SU-DHL-6 (cell line): ENCODE results near the gene ATAD1.

Experiments used
- EZH2phosphoT487 ChIP-seq: fragments of 200-600 bp; sonication (generic), shearing (Covaris generic); conservative IDR thresholded peaks from 2 replicates; pipeline ENCODE4 v1.6.1; 2018; ENCODE audit warnings: mild to moderate bottlenecking, antibody characterized with exemption, low read length, moderate library complexity, mixed read lengths
- TF ChIP-seq, protein P1 (sequence below): fragments of 200-600 bp; sonication (generic); IDR thresholded peaks from one replicate; pipeline ENCODE4 v1.5.1; 2017; ENCODE audit warnings: antibody characterized with exemption, mild to moderate bottlenecking, low read length, moderate library complexity; ENCODE audit not compliant: insufficient read depth, poor library complexity, severe bottlenecking

DNA sequence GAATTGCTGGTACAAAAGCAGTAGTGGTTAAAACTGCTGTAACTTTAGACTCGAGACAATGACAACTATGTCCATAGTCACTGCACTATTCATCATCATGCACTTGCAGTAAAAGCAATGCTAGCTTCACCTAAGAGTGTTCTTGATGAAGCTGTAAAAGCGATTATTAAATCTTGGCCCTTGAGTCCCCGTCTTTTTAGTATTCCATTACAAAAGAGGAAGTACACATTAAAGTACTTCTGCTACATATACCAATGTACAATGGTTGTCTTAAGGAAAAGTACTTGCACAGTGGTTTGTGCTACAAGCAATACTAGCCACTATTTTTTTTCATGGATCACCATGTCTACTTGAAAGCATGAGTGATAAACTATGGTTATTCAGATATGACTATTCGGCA lies 78.3 kb downstream of the ATAD1 start:
- TF ChIP-seq, protein P1, sequence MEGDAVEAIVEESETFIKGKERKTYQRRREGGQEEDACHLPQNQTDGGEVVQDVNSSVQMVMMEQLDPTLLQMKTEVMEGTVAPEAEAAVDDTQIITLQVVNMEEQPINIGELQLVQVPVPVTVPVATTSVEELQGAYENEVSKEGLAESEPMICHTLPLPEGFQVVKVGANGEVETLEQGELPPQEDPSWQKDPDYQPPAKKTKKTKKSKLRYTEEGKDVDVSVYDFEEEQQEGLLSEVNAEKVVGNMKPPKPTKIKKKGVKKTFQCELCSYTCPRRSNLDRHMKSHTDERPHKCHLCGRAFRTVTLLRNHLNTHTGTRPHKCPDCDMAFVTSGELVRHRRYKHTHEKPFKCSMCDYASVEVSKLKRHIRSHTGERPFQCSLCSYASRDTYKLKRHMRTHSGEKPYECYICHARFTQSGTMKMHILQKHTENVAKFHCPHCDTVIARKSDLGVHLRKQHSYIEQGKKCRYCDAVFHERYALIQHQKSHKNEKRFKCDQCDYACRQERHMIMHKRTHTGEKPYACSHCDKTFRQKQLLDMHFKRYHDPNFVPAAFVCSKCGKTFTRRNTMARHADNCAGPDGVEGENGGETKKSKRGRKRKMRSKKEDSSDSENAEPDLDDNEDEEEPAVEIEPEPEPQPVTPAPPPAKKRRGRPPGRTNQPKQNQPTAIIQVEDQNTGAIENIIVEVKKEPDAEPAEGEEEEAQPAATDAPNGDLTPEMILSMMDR = no peak
- no peak for TF ChIP-seq EZH2phosphoT487
